GM12878 (cell line): ENCODE data around the gene COG7. TPM values are rescaled to one million over a fixed set of nuclear protein-coding genes. Genes with fewer than 3 reads are reported as not detected.

ENCODE experiments used
- CHD4 ChIP-seq: fragments of 200-600 bp; sonication (generic); IDR thresholded peaks from 2 replicates; pipeline ENCODE4 v1.6.1; 2016; ENCODE audit warnings: mild to moderate bottlenecking
- CREM ChIP-seq: IDR thresholded peaks from 2 replicates; pipeline ENCODE4 v1.6.1; 2014; ENCODE audit warnings: antibody characterized with exemption, low read depth
- LARP7 ChIP-seq: fragments of 450-650 bp; IDR thresholded peaks from 2 replicates; pipeline ENCODE4 v1.6.1; 2017; ENCODE audit warnings: mild to moderate bottlenecking
- NFIC ChIP-seq: IDR thresholded peaks from 2 replicates; pipeline ENCODE4 v1.6.1; 2012; ENCODE audit warnings: low read depth, mild to moderate bottlenecking, inconsistent platforms, low read length, moderate library complexity
- RB1 ChIP-seq: fragments of 450-650 bp; formaldehyde crosslinking; IDR thresholded peaks from 2 replicates; pipeline ENCODE4 v1.6.1; 2017; ENCODE audit warnings: mild to moderate bottlenecking, borderline replicate concordance
- polyA plus RNA-seq, 11 experiments: library from polyadenylated mRNA; depleted of rRNA in 4 of 11; unstranded in 6 of 11; stranded (reverse) in 5 of 11; fragments of >200 nt; fragmentation: Nextera tagmentation in 4 of 11; fragmentation: Illumina TruSeq in 1 of 11; extraction: Ambion mirVana in 4 of 11; extraction: Trizol in 1 of 11; gene quantifications; 1 replicate in 1 of 11; 2 replicates in 10 of 11; pipeline versions ENCODE4 v1.2.1 to v1.2.3, GENCODE V29; 2011 to 2016; ENCODE audit warnings: inconsistent platforms in 2 of 11, missing spikeins in 2 of 11, low read depth in 1 of 11
- total RNA-seq, 4 experiments: library from RNA; depleted of rRNA in 3 of 4; stranded (reverse); fragments of >200 nt in 3 of 4; fragmentation: Illumina TruSeq in 1 of 4; extraction: Trizol in 1 of 4; gene quantifications; 2 replicates each; pipeline versions ENCODE4 v1.2.1 to v1.2.3, GENCODE V29; 2013 to 2021
- TF ChIP-seq, protein P1 (sequence below): IDR thresholded peaks from 2 replicates; pipeline ENCODE4 v1.6.1; 2012; ENCODE audit warnings: improper control_type of control experiment, low read depth, low read length; ENCODE audit not compliant: insufficient replicate concordance
- TF ChIP-seq, protein P2 (sequence below): IDR thresholded peaks from 2 replicates; pipeline ENCODE4 v1.6.1; 2011; ENCODE audit warnings: borderline replicate concordance, low read depth, mild to moderate bottlenecking, moderate library complexity, low read length; ENCODE audit not compliant: insufficient read depth, poor library complexity, severe bottlenecking
- TF ChIP-seq, protein P3 (sequence below): fragments of 450-650 bp; IDR thresholded peaks from 2 replicates; pipeline ENCODE4 v1.6.1; 2017; ENCODE audit warnings: mild to moderate bottlenecking, low read depth, inconsistent platforms; ENCODE audit not compliant: poor library complexity, severe bottlenecking
- TF ChIP-seq, protein P4 (sequence below): IDR thresholded peaks from 2 replicates; pipeline ENCODE4 v1.6.1; 2012; ENCODE audit warnings: low read depth, low read length, improper control_type of control experiment

The COG7 gene
- total and polyA plus RNA-seq, 10 of the 15 experiments (the other 5 are each of a cell fraction or from before 2014, with no cell fraction given) = 2.9 to 24.0 (median 10.0) TPM

DNA sequence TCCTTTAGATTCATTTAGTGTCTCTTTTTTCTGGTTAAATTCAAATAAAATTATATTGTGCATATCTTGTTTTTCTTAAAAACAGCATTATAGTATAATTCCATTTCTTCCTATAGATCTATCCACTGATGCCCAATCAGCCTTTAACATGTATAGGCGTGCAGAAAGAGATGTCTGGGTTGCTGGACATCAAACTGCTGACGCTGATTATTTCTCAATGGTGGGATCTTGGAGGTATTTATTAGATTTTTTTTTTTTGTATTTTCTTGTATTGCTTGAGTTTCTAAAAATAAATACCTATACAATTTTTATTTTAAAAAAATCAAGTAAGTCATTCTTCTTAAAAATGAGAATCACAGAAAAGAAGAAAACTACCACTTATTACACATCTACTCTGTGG is 50.9 kb downstream of the COG7 start (continued):
- TF ChIP-seq, protein P1, sequence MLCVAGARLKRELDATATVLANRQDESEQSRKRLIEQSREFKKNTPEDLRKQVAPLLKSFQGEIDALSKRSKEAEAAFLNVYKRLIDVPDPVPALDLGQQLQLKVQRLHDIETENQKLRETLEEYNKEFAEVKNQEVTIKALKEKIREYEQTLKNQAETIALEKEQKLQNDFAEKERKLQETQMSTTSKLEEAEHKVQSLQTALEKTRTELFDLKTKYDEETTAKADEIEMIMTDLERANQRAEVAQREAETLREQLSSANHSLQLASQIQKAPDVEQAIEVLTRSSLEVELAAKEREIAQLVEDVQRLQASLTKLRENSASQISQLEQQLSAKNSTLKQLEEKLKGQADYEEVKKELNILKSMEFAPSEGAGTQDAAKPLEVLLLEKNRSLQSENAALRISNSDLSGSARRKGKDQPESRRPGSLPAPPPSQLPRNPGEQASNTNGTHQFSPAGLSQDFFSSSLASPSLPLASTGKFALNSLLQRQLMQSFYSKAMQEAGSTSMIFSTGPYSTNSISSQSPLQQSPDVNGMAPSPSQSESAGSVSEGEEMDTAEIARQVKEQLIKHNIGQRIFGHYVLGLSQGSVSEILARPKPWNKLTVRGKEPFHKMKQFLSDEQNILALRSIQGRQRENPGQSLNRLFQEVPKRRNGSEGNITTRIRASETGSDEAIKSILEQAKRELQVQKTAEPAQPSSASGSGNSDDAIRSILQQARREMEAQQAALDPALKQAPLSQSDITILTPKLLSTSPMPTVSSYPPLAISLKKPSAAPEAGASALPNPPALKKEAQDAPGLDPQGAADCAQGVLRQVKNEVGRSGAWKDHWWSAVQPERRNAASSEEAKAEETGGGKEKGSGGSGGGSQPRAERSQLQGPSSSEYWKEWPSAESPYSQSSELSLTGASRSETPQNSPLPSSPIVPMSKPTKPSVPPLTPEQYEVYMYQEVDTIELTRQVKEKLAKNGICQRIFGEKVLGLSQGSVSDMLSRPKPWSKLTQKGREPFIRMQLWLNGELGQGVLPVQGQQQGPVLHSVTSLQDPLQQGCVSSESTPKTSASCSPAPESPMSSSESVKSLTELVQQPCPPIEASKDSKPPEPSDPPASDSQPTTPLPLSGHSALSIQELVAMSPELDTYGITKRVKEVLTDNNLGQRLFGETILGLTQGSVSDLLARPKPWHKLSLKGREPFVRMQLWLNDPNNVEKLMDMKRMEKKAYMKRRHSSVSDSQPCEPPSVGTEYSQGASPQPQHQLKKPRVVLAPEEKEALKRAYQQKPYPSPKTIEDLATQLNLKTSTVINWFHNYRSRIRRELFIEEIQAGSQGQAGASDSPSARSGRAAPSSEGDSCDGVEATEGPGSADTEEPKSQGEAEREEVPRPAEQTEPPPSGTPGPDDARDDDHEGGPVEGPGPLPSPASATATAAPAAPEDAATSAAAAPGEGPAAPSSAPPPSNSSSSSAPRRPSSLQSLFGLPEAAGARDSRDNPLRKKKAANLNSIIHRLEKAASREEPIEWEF = no peak
- TF ChIP-seq, protein P2, sequence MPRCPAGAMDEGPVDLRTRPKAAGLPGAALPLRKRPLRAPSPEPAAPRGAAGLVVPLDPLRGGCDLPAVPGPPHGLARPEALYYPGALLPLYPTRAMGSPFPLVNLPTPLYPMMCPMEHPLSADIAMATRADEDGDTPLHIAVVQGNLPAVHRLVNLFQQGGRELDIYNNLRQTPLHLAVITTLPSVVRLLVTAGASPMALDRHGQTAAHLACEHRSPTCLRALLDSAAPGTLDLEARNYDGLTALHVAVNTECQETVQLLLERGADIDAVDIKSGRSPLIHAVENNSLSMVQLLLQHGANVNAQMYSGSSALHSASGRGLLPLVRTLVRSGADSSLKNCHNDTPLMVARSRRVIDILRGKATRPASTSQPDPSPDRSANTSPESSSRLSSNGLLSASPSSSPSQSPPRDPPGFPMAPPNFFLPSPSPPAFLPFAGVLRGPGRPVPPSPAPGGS = no peak
- no peak for TF ChIP-seq RB1
- TF ChIP-seq, protein P3, sequence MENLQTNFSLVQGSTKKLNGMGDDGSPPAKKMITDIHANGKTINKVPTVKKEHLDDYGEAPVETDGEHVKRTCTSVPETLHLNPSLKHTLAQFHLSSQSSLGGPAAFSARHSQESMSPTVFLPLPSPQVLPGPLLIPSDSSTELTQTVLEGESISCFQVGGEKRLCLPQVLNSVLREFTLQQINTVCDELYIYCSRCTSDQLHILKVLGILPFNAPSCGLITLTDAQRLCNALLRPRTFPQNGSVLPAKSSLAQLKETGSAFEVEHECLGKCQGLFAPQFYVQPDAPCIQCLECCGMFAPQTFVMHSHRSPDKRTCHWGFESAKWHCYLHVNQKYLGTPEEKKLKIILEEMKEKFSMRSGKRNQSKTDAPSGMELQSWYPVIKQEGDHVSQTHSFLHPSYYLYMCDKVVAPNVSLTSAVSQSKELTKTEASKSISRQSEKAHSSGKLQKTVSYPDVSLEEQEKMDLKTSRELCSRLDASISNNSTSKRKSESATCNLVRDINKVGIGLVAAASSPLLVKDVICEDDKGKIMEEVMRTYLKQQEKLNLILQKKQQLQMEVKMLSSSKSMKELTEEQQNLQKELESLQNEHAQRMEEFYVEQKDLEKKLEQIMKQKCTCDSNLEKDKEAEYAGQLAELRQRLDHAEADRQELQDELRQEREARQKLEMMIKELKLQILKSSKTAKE = no peak
- no peak for TF ChIP-seq CREM
- no peak for TF ChIP-seq LARP7
- TF ChIP-seq, protein P4, sequence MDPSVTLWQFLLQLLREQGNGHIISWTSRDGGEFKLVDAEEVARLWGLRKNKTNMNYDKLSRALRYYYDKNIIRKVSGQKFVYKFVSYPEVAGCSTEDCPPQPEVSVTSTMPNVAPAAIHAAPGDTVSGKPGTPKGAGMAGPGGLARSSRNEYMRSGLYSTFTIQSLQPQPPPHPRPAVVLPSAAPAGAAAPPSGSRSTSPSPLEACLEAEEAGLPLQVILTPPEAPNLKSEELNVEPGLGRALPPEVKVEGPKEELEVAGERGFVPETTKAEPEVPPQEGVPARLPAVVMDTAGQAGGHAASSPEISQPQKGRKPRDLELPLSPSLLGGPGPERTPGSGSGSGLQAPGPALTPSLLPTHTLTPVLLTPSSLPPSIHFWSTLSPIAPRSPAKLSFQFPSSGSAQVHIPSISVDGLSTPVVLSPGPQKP = no peak
- no peak for TF ChIP-seq CHD4
- TF ChIP-seq NFIC = no peak
